Measurements from ENCODE around the gene CTXND2. TPM values are rescaled to one million over a fixed set of nuclear protein-coding genes. Genes with fewer than 3 reads are reported as not detected.

Gene CTXND2
- total RNA-seq, 1 experiment from 2014 or later = not detected

GRCh38 chr1:150961756-150962155 lies 74.8 kb downstream of the CTXND2 start:
- Histone ChIP-seq H3K27me3 (replicated peaks; ENCODE audit: control insufficient read depth, insufficient read depth, low read length) (no peaks in the 10 kb centered on the region), H3K4me1 (peaks cover 15% of the 10 kb centered on the region), H3K4me3 (ENCODE audit: low read depth, low read length) (no peak overlapping the region), H3K9me3 (no peaks in the 10 kb centered on the region), H3K36me3 (ENCODE audit: control insufficient read depth, insufficient read depth, low read length) (peaks cover 5% of the 10 kb centered on the region)
- BruUV-seq (replicated peaks) = no TSS peak
- Mint-ChIP-seq H3K4me1 (ENCODE audit: low read depth, unreplicated experiment) (peaks cover 40% of the 10 kb centered on the region), H3K36me3 (ENCODE audit: insufficient read depth, unreplicated experiment) (peaks cover 98% of the 10 kb centered on the region), H3K4me3 (ENCODE audit: unreplicated experiment) (no peak overlapping the region), H3K27me3 (ENCODE audit: insufficient read depth, unreplicated experiment) (no peaks in the 10 kb centered on the region), H3K27ac (ENCODE audit: unreplicated experiment) (peak overlapping the region; percentile 69), H3K9me3 (ENCODE audit: unreplicated experiment) (no peaks in the 10 kb centered on the region)
- TF ChIP-seq CTCF (IDR thresholded peaks at IDR 0.05; ENCODE audit: insufficient read depth in 1 of 2, low read depth in 1 of 2, low read length in 1 of 2, severe bottlenecking in 1 of 2, unreplicated experiment in 1 of 2) = no peak
- POLR2A ChIA-PET = interaction anchor here (0.6 to 2.0 kb wide), 2 partner anchors 9 to 49 kb away, joined by 3 to 8 read pairs; no protein-coding TSS in a partner anchor
- peak; percentile 61 to 73 for DNase-seq
- CTCF ChIA-PET = no interaction called here
- intact Hi-C loops (cut with micrococcal nuclease; ENCODE audit: unreplicated experiment) = loop anchor here (1.0 kb wide), 1 partner anchor 10 kb away; no protein-coding TSS in a partner anchor

Other genes starting within 250 kb of the CTXND2 start
- gene GOLPH3L, start 190.0 kb upstream of the CTXND2 start, total RNA-seq (2022) = 13.3 and 14.7 TPM in 2 replicates
- gene HORMAD1, start 166.2 kb upstream of the CTXND2 start, total RNA-seq (2022) = not detected in 2 replicates
- 0.84 and 1.3 TPM in 2 replicates for gene CTSS, start 121.4 kb upstream of the CTXND2 start, total RNA-seq (2022)
- 2.7 and 3.2 TPM in 2 replicates for gene CTSK, start 78.9 kb upstream of the CTXND2 start, total RNA-seq (2022)
- gene ARNT, start 10.5 kb upstream of the CTXND2 start, total RNA-seq (2022) = 33.8 and 36.1 TPM in 2 replicates
- gene SETDB1, start 39.2 kb downstream of the CTXND2 start, total RNA-seq (2022) = 45.0 and 46.7 TPM in 2 replicates
- gene CERS2, start 87.7 kb downstream of the CTXND2 start, total RNA-seq (2022) = 360 and 379 TPM in 2 replicates
- 30.0 and 42.5 TPM in 2 replicates for gene ANXA9, start 95.2 kb downstream of the CTXND2 start, total RNA-seq (2022)
- 15.6 and 16.9 TPM in 2 replicates for gene MINDY1, start 119.8 kb downstream of the CTXND2 start, total RNA-seq (2022)
- 24.2 and 24.3 TPM in 2 replicates for gene PRUNE1, start 121.3 kb downstream of the CTXND2 start, total RNA-seq (2022)
- gene BNIPL, start 149.4 kb downstream of the CTXND2 start, total RNA-seq (2022) = 1.9 and 2.3 TPM in 2 replicates
- 4.8 and 6.7 TPM in 2 replicates for gene C1orf56, start 160.6 kb downstream of the CTXND2 start, total RNA-seq (2022)
- 58.7 and 59.4 TPM in 2 replicates for gene CDC42SE1, start 172.5 kb downstream of the CTXND2 start, total RNA-seq (2022)
- 0.95 and 1.2 TPM in 2 replicates for gene MLLT11, start 173.3 kb downstream of the CTXND2 start, total RNA-seq (2022)
- 2.0 and 2.6 TPM in 2 replicates for gene GABPB2, start 183.6 kb downstream of the CTXND2 start, total RNA-seq (2022)